CD14-positive monocyte (primary cell): ENCODE results near the gene HOXD1. TPM values are rescaled to one million over a fixed set of nuclear protein-coding genes. Genes with fewer than 3 reads are reported as not detected.

Experiments
- DNase-seq, 3 donors: peaks; one replicate each; pipeline ENCODE4 v3.0.0-alpha.2; 2011 to 2022
- H2AFZ ChIP-seq: 2 replicates; pipeline ENCODE4 v1.6.0; 2012; ENCODE audit warnings: mild to moderate bottlenecking, low read depth, low read length, inconsistent platforms; ENCODE audit not compliant: insufficient read depth, poor library complexity, severe bottlenecking
- H3K27ac ChIP-seq, 2 donors: 1 replicate in 1 of 2; 2 replicates in 1 of 2; pipeline ENCODE4 v1.5.1; 2012 to 2013; ENCODE audit warnings: low read length in 2 of 2, control low read depth in 1 of 2, inconsistent platforms in 1 of 2, low read depth in 1 of 2, mild to moderate bottlenecking in 1 of 2
- H3K27me3 ChIP-seq, 2 donors: one replicate each; pipeline versions ENCODE4 v1.6.0 to v1.6.1; 2011 to 2013; ENCODE audit warnings: low read length in 2 of 2; ENCODE audit not compliant: control insufficient read depth in 2 of 2, insufficient read depth in 2 of 2
- H3K36me3 ChIP-seq, 2 donors: replicated peaks in 1 of 2; 1 replicate in 1 of 2; 2 replicates in 1 of 2; pipeline versions ENCODE4 v1.5.1 to v1.6.1; 2012 to 2013; ENCODE audit warnings: low read length in 2 of 2, control low read depth in 1 of 2, inconsistent platforms in 1 of 2, mild to moderate bottlenecking in 1 of 2; ENCODE audit not compliant: insufficient read depth in 2 of 2, control insufficient read depth in 1 of 2
- H3K4me1 ChIP-seq, 2 donors: 1 replicate in 1 of 2; 2 replicates in 1 of 2; pipeline versions ENCODE4 v1.5.1 to v1.6.1; 2012 to 2013; ENCODE audit warnings: low read length in 2 of 2, control low read depth in 1 of 2, inconsistent platforms in 1 of 2, mild to moderate bottlenecking in 1 of 2, moderate library complexity in 1 of 2; ENCODE audit not compliant: insufficient read depth in 2 of 2, control insufficient read depth in 1 of 2
- H3K4me2 ChIP-seq: replicated peaks from 2 replicates; pipeline ENCODE3; 2012; ENCODE audit warnings: low read length, moderate library complexity, mild to moderate bottlenecking; ENCODE audit not compliant: poor library complexity, severe bottlenecking; ENCODE audit errors: extremely low read depth
- H3K4me3 ChIP-seq, 3 experiments: fragments of 200-600 bp in 1 of 3; sonication (generic) in 1 of 3; replicated peaks in 1 of 3; 1 replicate in 2 of 3; 2 replicates in 1 of 3; pipeline ENCODE4 v1.5.1; 2011 to 2013; ENCODE audit warnings: low read length in 3 of 3, mild to moderate bottlenecking in 3 of 3, control low read depth in 2 of 3, low read depth in 2 of 3, inconsistent platforms in 1 of 3, moderate library complexity in 1 of 3
- H3K79me2 ChIP-seq: 2 replicates; pipeline ENCODE4 v1.6.0; 2012; ENCODE audit warnings: mild to moderate bottlenecking, control low read depth, inconsistent platforms, low read length, moderate library complexity; ENCODE audit not compliant: insufficient read depth
- H3K9ac ChIP-seq: 2 replicates; pipeline ENCODE4 v1.6.0; 2017; ENCODE audit warnings: low read length, mild to moderate bottlenecking; ENCODE audit not compliant: insufficient read depth, poor library complexity, severe bottlenecking
- H3K9me3 ChIP-seq, 2 donors: replicated peaks in 1 of 2; 1 replicate in 1 of 2; 2 replicates in 1 of 2; pipeline versions ENCODE4 v1.5.1 to v1.6.1; 2012 to 2013; ENCODE audit warnings: low read length in 2 of 2, control low read depth in 1 of 2; ENCODE audit not compliant: control insufficient read depth in 1 of 2, insufficient read depth in 1 of 2
- H4K20me1 ChIP-seq: 2 replicates; pipeline ENCODE4 v1.6.0; 2012; ENCODE audit warnings: mild to moderate bottlenecking, low read length, control low read depth, moderate library complexity; ENCODE audit not compliant: insufficient read depth
- H3K27ac Mint-ChIP-seq, 7 donors: one replicate each; pipeline ENCODE4 v1.8.0; 2020; ENCODE audit warnings: mild to moderate bottlenecking in 7 of 7, mixed read lengths in 7 of 7, moderate library complexity in 6 of 7, inconsistent platforms in 2 of 7
- H3K27me3 Mint-ChIP-seq, 3 donors: one replicate each; pipeline ENCODE4 v1.8.0; 2021 to 2022; ENCODE audit warnings: low read depth in 3 of 3, mild to moderate bottlenecking in 3 of 3, mixed read lengths in 3 of 3, moderate library complexity in 3 of 3, inconsistent platforms in 1 of 3
- H3K36me3 Mint-ChIP-seq, 2 donors: one replicate each; pipeline ENCODE4 v1.8.0; 2020; ENCODE audit warnings: mixed read lengths in 2 of 2, inconsistent platforms in 1 of 2, mild to moderate bottlenecking in 1 of 2
- H3K4me1 Mint-ChIP-seq: one replicate; pipeline ENCODE4 v1.8.0; 2020; ENCODE audit warnings: mild to moderate bottlenecking, mixed read lengths
- H3K4me3 Mint-ChIP-seq, 2 donors: one replicate each; pipeline ENCODE4 v1.8.0; 2020; ENCODE audit warnings: mild to moderate bottlenecking in 2 of 2, mixed read lengths in 2 of 2, moderate library complexity in 1 of 2
- H3K9me3 Mint-ChIP-seq, 7 donors: one replicate each; pipeline ENCODE4 v1.8.0; 2020 to 2022; ENCODE audit warnings: mixed read lengths in 7 of 7, mild to moderate bottlenecking in 6 of 7, moderate library complexity in 6 of 7, inconsistent platforms in 2 of 7
- CTCF ChIP-seq: fragments of 200-600 bp; IDR thresholded peaks from one replicate; pipeline ENCODE4 v1.8.0; 2022; ENCODE audit warnings: antibody characterized with exemption, mild to moderate bottlenecking
- WGBS: methylation state at CpG from one replicate; pipeline ENCODE4 v1.1.5; 2013; ENCODE audit warnings: missing lambda C conversion rate; ENCODE audit not compliant: insufficient coverage; 5-methylcytosine and 5-hydroxymethylcytosine counted together
- intact Hi-C, 2 donors: fragments of 100-400 bp; cut with micrococcal nuclease; formaldehyde crosslinking; loops; one replicate each; pipeline versions ENCODE4 v1.15.0 to v1.15.1; 2023
- polyA plus RNA-seq, 3 donors: library from polyadenylated mRNA; depleted of rRNA in 1 of 3; unstranded in 2 of 3; stranded (reverse) in 1 of 3; fragments of 300-500 nt in 2 of 3; fragments of >200 nt in 1 of 3; fragmentation: Illumina TruSeq in 2 of 3; gene quantifications; 1 replicate in 2 of 3; 2 replicates in 1 of 3; pipeline ENCODE4 v1.2.3, GENCODE V29; 2012 to 2021

Gene HOXD1
- polyA plus RNA-seq, 3 donors: not detected

- Mint-ChIP-seq H3K36me3 (peaks cover 5 to 6% of the 10 kb centered on the region in 2 donors), H3K27ac (peak overlapping the region in 1 of 7 donors; percentile 8), H3K27me3 (peaks cover 72 to 88% (median 75%) of the 10 kb centered on the region in 3 donors), H3K4me1 (peaks cover 19% of the 10 kb centered on the region), H3K9me3 (peaks cover 0 to 25% (median 17%) of the 10 kb centered on the region in 7 donors), H3K4me3 (peak overlapping the region in 1 of 2 donors; percentile 41)
- no peak for TF ChIP-seq CTCF
- Histone ChIP-seq H4K20me1 (no peaks in the 10 kb centered on the region), H3K27me3 (peaks cover 69 to 76% of the 10 kb centered on the region in 2 donors), H3K4me2 (no peak overlapping the region), H3K27ac (no peak overlapping the region), H3K4me3 (no peak overlapping the region), H3K36me3 (no peaks in the 10 kb centered on the region), H2AFZ (no peak overlapping the region), H3K9ac (no peak overlapping the region), H3K9me3 (peaks cover 4 to 24% of the 10 kb centered on the region in 2 donors), H3K79me2 (no peaks in the 10 kb centered on the region), H3K4me1 (peaks cover 8 to 23% of the 10 kb centered on the region in 2 donors)
- intact Hi-C loops: no loop called here
- no peak for DNase-seq
- no CpG with 5 or more reads among the region's 1 CpG for WGBS
Observed at GRCh38 chr2:176192351-176192750, 3.9 kb downstream of the HOXD1 start.

- TF ChIP-seq CTCF: no peak
- Histone ChIP-seq H3K36me3 (no peaks in the 10 kb centered on the region), H3K79me2 (no peaks in the 10 kb centered on the region), H3K27ac (no peak overlapping the region), H3K9me3 (peaks cover 4 to 17% of the 10 kb centered on the region in 2 donors), H3K9ac (no peak overlapping the region), H4K20me1 (no peaks in the 10 kb centered on the region), H3K27me3 (peaks cover 64 to 69% of the 10 kb centered on the region in 2 donors), H3K4me1 (peaks cover 2 to 17% of the 10 kb centered on the region in 2 donors), H2AFZ (no peak overlapping the region), H3K4me2 (no peak overlapping the region), H3K4me3 (no peak overlapping the region)
- intact Hi-C loops: no loop called here
- DNase-seq: no peak
- H3K4me1 Mint-ChIP-seq: peaks cover 12% of the 10 kb centered on the region
- H3K27ac Mint-ChIP-seq: no peak overlapping the region
- H3K27me3 Mint-ChIP-seq: peaks cover 66 to 86% (median 71%) of the 10 kb centered on the region in 3 donors
- WGBS: no CpG with 5 or more reads among the region's 1 CpG
- peak overlapping the region in 1 of 2 donors; percentile 16 for H3K4me3 Mint-ChIP-seq
- H3K9me3 Mint-ChIP-seq: peaks cover 0 to 21% (median 13%) of the 10 kb centered on the region in 7 donors
- peaks cover 1 to 4% of the 10 kb centered on the region in 2 donors for H3K36me3 Mint-ChIP-seq
Observed at GRCh38 chr2:176193048-176193447, 4.6 kb downstream of the HOXD1 start.
